ENCODE results near the gene ERCC6L2. TPM values are rescaled to one million over a fixed set of nuclear protein-coding genes. Genes with fewer than 3 reads are reported as not detected.

The ERCC6L2 gene
- total RNA-seq, 2 experiments from 2014 or later, result 42.3 to 42.5 TPM

GRCh38 chr9:95952471-95952870, 77.0 kb downstream of the ERCC6L2 start:
- no peak for DNase-seq
- H3K27ac Mint-ChIP-seq, result no peak overlapping the region
- H3K4me3 Mint-ChIP-seq, result no peak overlapping the region
- H3K4me1 Mint-ChIP-seq, result peaks cover 6% of the 10 kb centered on the region
- H3K27me3 Mint-ChIP-seq, result no peaks in the 10 kb centered on the region
- peaks cover 70% of the 10 kb centered on the region for H3K36me3 Mint-ChIP-seq
- peaks cover 26% of the 10 kb centered on the region for H3K9me3 Mint-ChIP-seq
- ATAC-seq (ENCODE audit: low read depth), result no peak
- POLR2A ChIA-PET, result no interaction called here

GRCh38 chr9:95953986-95954385, 78.5 kb downstream of the ERCC6L2 start:
- H3K4me1 Mint-ChIP-seq, result peaks cover 5% of the 10 kb centered on the region
- peaks cover 17% of the 10 kb centered on the region for H3K9me3 Mint-ChIP-seq
- peaks cover 66% of the 10 kb centered on the region for H3K36me3 Mint-ChIP-seq
- POLR2A ChIA-PET, result interaction anchor here (0.5 kb wide), 1 partner anchor 504 kb away, joined by 3 read pairs; no protein-coding TSS in a partner anchor
- no peak overlapping the region for H3K27ac Mint-ChIP-seq
- H3K4me3 Mint-ChIP-seq, result no peak overlapping the region
- DNase-seq, result no peak
- no peak for ATAC-seq (ENCODE audit: low read depth)
- H3K27me3 Mint-ChIP-seq, result no peaks in the 10 kb centered on the region

- H3K9me3 Mint-ChIP-seq, result peaks cover 14% of the 10 kb centered on the region
- H3K27ac Mint-ChIP-seq, result no peak overlapping the region
- peaks cover 56% of the 10 kb centered on the region for H3K36me3 Mint-ChIP-seq
- POLR2A ChIA-PET, result no interaction called here
- H3K4me3 Mint-ChIP-seq, result no peak overlapping the region
- no peak for DNase-seq
- no peak for ATAC-seq (ENCODE audit: low read depth)
- H3K27me3 Mint-ChIP-seq, result no peaks in the 10 kb centered on the region
- peaks cover 5% of the 10 kb centered on the region for H3K4me1 Mint-ChIP-seq
Observed at GRCh38 chr9:95954940-95955339, 79.4 kb downstream of the ERCC6L2 start.

GRCh38 chr9:95962936-95963335, 87.4 kb downstream of the ERCC6L2 start:
- ATAC-seq (ENCODE audit: low read depth) (no peak), DNase-seq (no peak)
- no peaks in the 10 kb centered on the region for H3K27me3 Mint-ChIP-seq
- H3K4me3 Mint-ChIP-seq, result no peak overlapping the region
- peaks cover 29% of the 10 kb centered on the region for H3K36me3 Mint-ChIP-seq
- H3K9me3 Mint-ChIP-seq, result peaks cover 6% of the 10 kb centered on the region
- POLR2A ChIA-PET, result interaction anchor here (0.6 kb wide), 1 partner anchor 19 kb away, joined by 3 read pairs; no protein-coding TSS in a partner anchor
- H3K4me1 Mint-ChIP-seq, result no peaks in the 10 kb centered on the region
- no peak overlapping the region for H3K27ac Mint-ChIP-seq

- DNase-seq (no peak), ATAC-seq (ENCODE audit: low read depth) (no peak)
- no peak overlapping the region for H3K27ac Mint-ChIP-seq
- peaks cover under 1% of the 10 kb centered on the region for H3K4me1 Mint-ChIP-seq
- POLR2A ChIA-PET, result no interaction called here
- peaks cover 24% of the 10 kb centered on the region for H3K36me3 Mint-ChIP-seq
- H3K9me3 Mint-ChIP-seq, result peaks cover 6% of the 10 kb centered on the region
- H3K27me3 Mint-ChIP-seq, result no peaks in the 10 kb centered on the region
- no peak overlapping the region for H3K4me3 Mint-ChIP-seq
Observed at GRCh38 chr9:95963659-95964058, 88.2 kb downstream of the ERCC6L2 start.

GRCh38 chr9:95966306-95966705, 90.8 kb downstream of the ERCC6L2 start:
- ATAC-seq (ENCODE audit: low read depth), result no peak
- Mint-ChIP-seq H3K27me3 (no peaks in the 10 kb centered on the region), H3K9me3 (peaks cover 3% of the 10 kb centered on the region), H3K4me1 (peaks cover 4% of the 10 kb centered on the region), H3K27ac (no peak overlapping the region), H3K36me3 (peaks cover 20% of the 10 kb centered on the region), H3K4me3 (no peak overlapping the region)
- DNase-seq, result no peak
- POLR2A ChIA-PET, result no interaction called here

- H3K27me3 Mint-ChIP-seq, result no peaks in the 10 kb centered on the region
- POLR2A ChIA-PET, result no interaction called here
Observed at GRCh38 chr9:95970317-95970716, 94.8 kb downstream of the ERCC6L2 start.

GRCh38 chr9:95971815-95972214, 96.3 kb downstream of the ERCC6L2 start:
- H3K27ac Mint-ChIP-seq, result no peak overlapping the region
- H3K4me3 Mint-ChIP-seq, result no peak overlapping the region

More at GRCh38 chr9:95970317-95970716, 94.8 kb downstream of the ERCC6L2 start:
- H3K27ac Mint-ChIP-seq, result no peak overlapping the region
- peaks cover 2% of the 10 kb centered on the region for H3K9me3 Mint-ChIP-seq
- peaks cover 37% of the 10 kb centered on the region for H3K36me3 Mint-ChIP-seq
- no peak for ATAC-seq (ENCODE audit: low read depth)
- no peak overlapping the region for H3K4me3 Mint-ChIP-seq
- no peak for DNase-seq
- H3K4me1 Mint-ChIP-seq, result peaks cover 18% of the 10 kb centered on the region

GRCh38 chr9:95974389-95974788, 98.9 kb downstream of the ERCC6L2 start:
- no peak overlapping the region for H3K4me3 Mint-ChIP-seq
- peaks cover 17% of the 10 kb centered on the region for H3K4me1 Mint-ChIP-seq
- no peak for DNase-seq
- H3K36me3 Mint-ChIP-seq, result peaks cover 47% of the 10 kb centered on the region
- POLR2A ChIA-PET, result no interaction called here
- peaks cover 2% of the 10 kb centered on the region for H3K9me3 Mint-ChIP-seq
- no peak overlapping the region for H3K27ac Mint-ChIP-seq
- ATAC-seq (ENCODE audit: low read depth), result no peak
- no peaks in the 10 kb centered on the region for H3K27me3 Mint-ChIP-seq

More at GRCh38 chr9:95971815-95972214, 96.3 kb downstream of the ERCC6L2 start:
- peaks cover 2% of the 10 kb centered on the region for H3K9me3 Mint-ChIP-seq
- DNase-seq (no peak), ATAC-seq (ENCODE audit: low read depth) (no peak)
- H3K36me3 Mint-ChIP-seq, result peaks cover 45% of the 10 kb centered on the region
- H3K4me1 Mint-ChIP-seq, result peaks cover 19% of the 10 kb centered on the region
- no peaks in the 10 kb centered on the region for H3K27me3 Mint-ChIP-seq
- POLR2A ChIA-PET, result no interaction called here

- Mint-ChIP-seq H3K9me3 (peaks cover 2% of the 10 kb centered on the region), H3K36me3 (peaks cover 50% of the 10 kb centered on the region), H3K4me1 (peaks cover 33% of the 10 kb centered on the region), H3K4me3 (no peak overlapping the region), H3K27ac (no peak overlapping the region), H3K27me3 (no peaks in the 10 kb centered on the region)
- ATAC-seq (ENCODE audit: low read depth), result no peak
- DNase-seq, result no peak
- POLR2A ChIA-PET, result no interaction called here
Observed at GRCh38 chr9:95977371-95977770, 101.9 kb downstream of the ERCC6L2 start.

GRCh38 chr9:95978106-95978505, 102.6 kb downstream of the ERCC6L2 start:
- Mint-ChIP-seq H3K27ac (no peak overlapping the region), H3K27me3 (no peaks in the 10 kb centered on the region), H3K9me3 (peaks cover 2% of the 10 kb centered on the region), H3K36me3 (peaks cover 45% of the 10 kb centered on the region), H3K4me1 (peaks cover 32% of the 10 kb centered on the region), H3K4me3 (no peak overlapping the region)
- ATAC-seq (ENCODE audit: low read depth) (no peak), DNase-seq (no peak)
- POLR2A ChIA-PET, result no interaction called here

- ATAC-seq (ENCODE audit: low read depth), result no peak
- no peak for DNase-seq
- Mint-ChIP-seq H3K36me3 (peaks cover 38% of the 10 kb centered on the region), H3K27me3 (no peaks in the 10 kb centered on the region), H3K4me1 (peaks cover 25% of the 10 kb centered on the region), H3K9me3 (no peaks in the 10 kb centered on the region), H3K27ac (no peak overlapping the region), H3K4me3 (no peak overlapping the region)
- POLR2A ChIA-PET, result no interaction called here
Observed at GRCh38 chr9:95979446-95979845, 104.0 kb downstream of the ERCC6L2 start.

- Mint-ChIP-seq H3K27me3 (no peaks in the 10 kb centered on the region), H3K27ac (no peak overlapping the region), H3K9me3 (no peaks in the 10 kb centered on the region), H3K36me3 (peaks cover 41% of the 10 kb centered on the region), H3K4me1 (peaks cover 19% of the 10 kb centered on the region), H3K4me3 (no peak overlapping the region)
- DNase-seq, result no peak
- POLR2A ChIA-PET, result interaction anchor here (1.4 kb wide), 1 partner anchor 26 kb away, joined by 3 read pairs; no protein-coding TSS in a partner anchor
- no peak for ATAC-seq (ENCODE audit: low read depth)
Observed at GRCh38 chr9:95980262-95981125, 105.0 kb downstream of the ERCC6L2 start.

Measured in activated naive CD8-positive, alpha-beta T cell treated with anti-CD3 and anti-CD28 coated beads, Interleukin-2, amount 10 ng/mL, durations not matched to agents 7 days and 5 days (primary cell).